Retinal pigment epithelial cell (primary cell): Measurements from ENCODE around the gene RAB17.
A peak's percentile ranks its signal among the peaks of the same experiment; 100 is the strongest.

Source experiments
- DNase-seq: peaks from one replicate; pipeline ENCODE4 v3.0.0-alpha.2; 2010; ENCODE audit warnings: low read depth
- H3K4me3 ChIP-seq: 2 replicates; pipeline ENCODE4 v1.5.1; 2011; ENCODE audit warnings: mild to moderate bottlenecking, low read length, control low read depth, moderate library complexity
- CTCF ChIP-seq: conservative IDR thresholded peaks from 2 replicates; pipeline ENCODE4 v1.5.1; 2011; ENCODE audit warnings: low read depth, low read length, control low read depth, inconsistent platforms

Gene RAB17

GRCh38 chr2:237603049-237603717, 12.6 kb upstream of the RAB17 start:
- no peak for TF ChIP-seq CTCF
- H3K4me3 ChIP-seq, result no peak overlapping the region
- no peak for DNase-seq

- TF ChIP-seq CTCF, result no peak
- no peak for DNase-seq
Measured at GRCh38 chr2:237602409-237602808, 11.9 kb upstream of the RAB17 start.

GRCh38 chr2:237601453-237602116, 11.1 kb upstream of the RAB17 start:
- no peak overlapping the region for H3K4me3 ChIP-seq
- TF ChIP-seq CTCF, result peak; percentile 43
- no peak for DNase-seq

More at GRCh38 chr2:237602409-237602808, 11.9 kb upstream of the RAB17 start:
- no peak overlapping the region for H3K4me3 ChIP-seq

GRCh38 chr2:237600205-237600846, 9.8 kb upstream of the RAB17 start:
- no peak for DNase-seq
- no peak overlapping the region for H3K4me3 ChIP-seq
- peak; percentile 37 for TF ChIP-seq CTCF

GRCh38 chr2:237599465-237600110, 9.1 kb upstream of the RAB17 start:
- H3K4me3 ChIP-seq, result no peak overlapping the region
- TF ChIP-seq CTCF, result no peak

GRCh38 chr2:237598468-237599208, 8.1 kb upstream of the RAB17 start:
- no peak for TF ChIP-seq CTCF
- no peak for DNase-seq
- H3K4me3 ChIP-seq, result no peak overlapping the region

More at GRCh38 chr2:237599465-237600110, 9.1 kb upstream of the RAB17 start:
- DNase-seq, result no peak
